Cardiac septum (tissue), 1 donor: ENCODE measurements around the gene EHMT1. TPM values are rescaled to one million over a fixed set of nuclear protein-coding genes. Genes with fewer than 3 reads are reported as not detected.

ENCODE experiments used
- DNase-seq: peaks from one replicate; pipeline ENCODE4 v3.0.0-alpha.2; 2020; ENCODE audit warnings: low spot score
- intact Hi-C: fragments of 100-400 bp; cut with DNase I; formaldehyde crosslinking; loops from one replicate; pipeline ENCODE4 v1.14.0; 2022
- total RNA-seq: library from RNA; stranded (reverse); fragmentation: NEBNext Ultra II Directional; extraction: Animal tissue kit (Norgen Biotek cat#: 25700); gene quantifications from one replicate; pipeline ENCODE4 v1.2.1, GENCODE V29; 2021
- donor health status: DM: no; HTN: no; CAD: no.

EHMT1 gene
- total RNA-seq, 1 donor from 2014 or later = 39.8 TPM

DNA sequence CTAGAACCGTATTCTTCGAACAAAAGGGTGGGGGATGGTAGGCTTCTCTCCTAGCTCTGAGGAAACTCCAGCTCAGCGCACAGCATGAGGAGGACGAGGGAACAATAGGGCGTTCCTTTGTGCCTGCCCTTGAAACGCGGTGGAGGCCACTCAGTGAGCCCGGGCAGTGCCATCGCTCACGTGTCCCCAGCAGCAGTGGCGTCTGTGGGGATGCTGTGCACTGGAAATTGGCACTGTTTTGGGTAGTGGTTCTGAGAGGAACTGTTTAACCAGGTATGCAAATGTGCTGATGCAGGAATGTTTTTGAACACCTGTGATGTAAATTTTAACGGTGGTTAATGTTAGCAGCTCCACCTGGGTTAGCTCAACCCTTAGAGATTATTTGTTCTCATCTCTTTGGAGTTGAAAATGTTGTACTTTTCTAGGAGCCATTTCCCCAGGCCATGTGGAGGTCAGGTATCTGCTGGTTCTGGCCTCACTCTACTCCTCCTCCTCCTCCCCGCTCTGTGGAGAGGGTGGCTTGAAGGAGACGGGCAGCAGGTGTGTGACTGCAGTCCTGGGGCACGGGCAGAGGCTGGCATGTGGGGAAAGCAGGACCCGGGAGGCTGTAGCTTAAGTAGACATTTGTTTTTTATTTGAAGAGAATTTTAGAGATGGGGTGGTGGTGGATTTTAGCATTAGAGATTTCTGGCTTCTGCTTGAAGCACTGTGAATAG, 48.3 kb downstream of the EHMT1 start:
- no peak for DNase-seq
- intact Hi-C loops = no loop called here

DNA sequence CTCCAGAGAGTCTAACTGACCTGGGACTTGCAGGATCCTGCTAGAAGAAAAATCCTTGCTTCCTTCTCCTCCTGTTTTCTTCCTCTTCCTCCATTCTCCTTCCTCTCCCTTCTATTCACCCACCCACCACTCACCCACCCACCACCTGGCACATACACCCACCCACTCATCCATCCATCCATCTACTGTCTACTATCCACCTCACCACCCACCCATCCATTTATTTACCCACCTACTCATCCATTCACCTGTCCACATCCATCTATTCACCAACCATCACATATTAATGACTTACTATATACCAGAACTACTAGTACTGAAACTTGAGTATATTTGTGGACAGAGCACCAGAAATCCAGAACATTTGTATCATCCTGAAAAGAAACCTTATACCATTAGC, 49.4 kb downstream of the EHMT1 start:
- DNase-seq = no peak
- intact Hi-C loops = no loop called here

DNA sequence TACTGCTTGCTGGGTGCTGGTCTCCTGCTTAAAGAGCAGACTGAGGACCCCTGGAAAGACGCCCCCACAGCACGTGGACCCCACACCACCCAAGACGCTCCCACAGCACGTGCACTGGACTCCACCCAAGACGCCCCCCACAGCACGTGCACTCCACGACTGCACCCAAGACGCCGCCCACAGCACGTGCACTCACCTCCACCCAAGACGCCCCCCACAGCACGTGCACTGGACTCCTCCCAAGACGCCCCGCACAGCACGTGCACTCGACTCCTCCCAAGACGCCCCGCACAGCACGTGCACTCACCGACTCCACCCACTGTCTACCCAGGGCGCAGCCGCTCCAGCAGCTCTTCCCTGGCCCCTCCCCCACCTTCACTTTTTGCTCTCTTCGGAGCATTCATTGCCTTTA, 50.5 kb downstream of the EHMT1 start:
- intact Hi-C loops = no loop called here
- DNase-seq = no peak

DNA sequence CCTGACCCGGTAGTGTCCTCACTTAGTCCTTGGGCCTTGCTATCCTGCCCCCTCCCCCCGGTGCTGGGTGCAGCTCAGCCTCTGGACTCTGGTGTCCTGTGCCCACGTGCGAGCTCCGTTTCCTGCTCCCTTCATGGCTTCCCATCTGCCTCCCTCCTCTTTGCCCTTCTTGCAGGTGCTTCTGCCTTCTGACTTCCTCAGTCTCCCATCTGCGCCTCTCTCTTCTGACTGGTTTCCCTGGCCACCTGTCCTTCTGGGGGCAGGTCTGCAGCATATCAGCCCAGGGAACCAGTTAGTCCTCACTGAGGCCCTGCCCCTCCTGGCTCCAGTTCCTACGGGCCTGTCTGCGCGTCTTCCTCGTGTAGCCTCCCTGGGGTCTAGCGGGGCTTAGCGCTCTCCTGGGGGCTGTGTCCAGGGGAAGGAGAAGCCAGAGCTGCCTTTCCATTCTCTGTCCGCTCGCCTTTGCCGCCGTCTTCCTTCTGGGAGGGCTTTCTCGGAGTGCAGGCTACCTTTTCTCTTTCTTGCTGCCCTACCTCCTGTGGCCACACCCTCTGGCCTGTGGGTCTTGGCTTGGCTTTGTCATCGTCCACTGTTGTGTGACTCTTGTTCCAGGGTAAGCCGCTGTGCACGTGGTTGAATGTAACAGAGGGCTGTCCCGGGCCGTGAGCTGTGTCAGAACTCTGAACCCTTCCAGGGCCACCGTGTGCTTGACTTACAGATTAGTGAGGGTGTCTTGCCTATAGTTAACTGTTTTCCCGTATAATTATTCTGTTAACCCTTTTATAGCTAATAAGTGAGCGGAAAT, 51.8 kb downstream of the EHMT1 start:
- intact Hi-C loops = no loop called here
- DNase-seq = no peak

DNA sequence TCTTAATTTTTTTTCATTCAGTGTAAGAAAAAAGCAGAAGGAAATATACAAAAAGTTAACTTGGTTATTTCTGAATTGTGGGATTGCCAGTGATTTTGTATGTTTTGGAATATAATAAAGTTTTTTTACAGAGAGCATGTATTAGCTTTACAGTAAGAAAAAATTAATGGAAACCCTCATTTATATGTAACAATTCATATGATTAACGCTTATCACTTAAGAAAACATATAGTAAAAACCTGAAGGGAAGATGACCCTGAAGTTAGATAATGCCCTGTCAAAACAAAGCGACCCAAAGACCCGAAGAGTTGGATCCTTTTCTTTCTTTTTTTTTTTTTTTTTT, 52.4 kb downstream of the EHMT1 start:
- intact Hi-C loops = no loop called here
- no peak for DNase-seq

DNA sequence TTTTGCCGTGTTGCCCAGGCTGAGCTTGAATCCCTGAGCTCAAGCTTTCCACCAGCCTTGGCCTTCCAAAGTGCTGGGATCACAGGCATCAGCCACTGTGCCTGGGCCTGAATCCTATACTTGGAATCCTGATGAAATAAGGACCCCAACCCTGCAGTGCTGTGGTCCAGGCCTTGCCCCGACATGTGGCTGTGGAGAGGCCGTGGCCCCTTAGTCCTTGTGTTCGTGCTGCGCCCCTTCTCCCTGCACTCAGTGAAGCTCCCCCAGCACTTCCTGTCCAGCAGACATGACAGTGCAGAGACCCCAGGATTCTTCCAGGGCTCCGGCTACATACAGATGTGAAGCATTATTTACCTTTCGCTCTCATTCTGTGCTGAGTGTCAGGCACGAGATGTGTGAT, 52.9 kb downstream of the EHMT1 start:
- no peak for DNase-seq
- intact Hi-C loops = no loop called here

DNA sequence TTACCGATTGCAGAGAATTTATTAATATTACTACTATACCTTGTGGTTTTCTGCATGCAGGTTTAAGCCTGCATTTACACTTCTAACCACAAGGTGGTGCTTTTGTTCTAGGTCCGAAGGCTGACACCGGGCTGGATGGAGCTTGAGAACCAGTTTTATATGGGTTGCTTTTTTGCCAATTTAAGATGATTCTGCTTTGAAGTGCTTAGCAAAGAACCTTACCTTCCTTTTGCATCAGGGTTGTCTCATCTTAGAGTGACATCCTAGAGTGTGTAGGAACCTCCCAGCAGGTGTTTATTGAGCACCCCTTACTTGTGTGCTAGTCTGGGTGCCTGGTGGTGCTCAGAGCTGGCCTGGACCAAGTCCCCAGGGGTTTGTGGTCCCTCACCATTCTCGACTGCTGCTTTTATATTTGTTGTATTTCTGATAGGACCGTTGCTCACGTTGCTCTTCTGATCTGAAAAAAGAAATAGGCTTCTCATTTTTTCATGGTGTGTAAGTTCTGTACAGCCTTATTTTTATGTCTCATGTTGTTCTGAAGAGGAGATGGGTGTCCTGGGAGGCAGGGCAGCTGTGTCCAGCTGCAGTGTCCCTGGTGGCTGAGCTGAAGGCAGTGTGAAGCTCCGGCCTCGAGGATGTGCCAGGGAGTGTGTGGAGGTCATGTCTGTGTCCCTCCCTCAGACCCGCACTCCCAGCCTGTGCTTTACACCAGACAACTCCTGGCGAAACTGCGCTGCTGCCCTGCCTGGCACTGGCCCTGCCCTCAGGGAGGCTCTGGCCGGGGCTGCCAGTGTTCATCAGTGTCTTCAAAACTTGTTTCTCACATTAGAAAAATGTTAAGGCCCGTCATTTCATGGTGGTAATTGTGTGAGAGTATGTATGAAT, 54.3 kb downstream of the EHMT1 start:
- intact Hi-C loops = no loop called here
- DNase-seq = no peak

DNA sequence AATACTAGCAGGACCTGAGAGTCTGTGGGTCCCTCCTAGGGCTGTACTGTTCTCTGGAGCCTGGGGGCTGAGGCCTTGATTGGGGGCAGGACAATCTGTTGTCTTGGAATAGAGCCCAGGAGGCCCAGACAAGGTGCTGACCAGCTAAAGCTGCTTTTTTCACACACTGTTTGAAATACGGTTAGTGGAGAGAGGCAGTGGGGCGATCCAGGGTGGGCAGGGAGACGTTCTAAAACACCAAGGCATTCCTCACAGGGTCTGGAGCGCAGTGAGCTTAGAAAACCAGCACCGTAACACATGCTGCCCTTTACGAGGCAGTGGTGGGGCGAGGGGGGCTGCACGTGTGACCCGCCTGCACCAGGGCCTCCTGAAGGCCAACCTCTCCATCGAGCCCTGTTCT, 55.1 kb downstream of the EHMT1 start:
- intact Hi-C loops = no loop called here

DNA sequence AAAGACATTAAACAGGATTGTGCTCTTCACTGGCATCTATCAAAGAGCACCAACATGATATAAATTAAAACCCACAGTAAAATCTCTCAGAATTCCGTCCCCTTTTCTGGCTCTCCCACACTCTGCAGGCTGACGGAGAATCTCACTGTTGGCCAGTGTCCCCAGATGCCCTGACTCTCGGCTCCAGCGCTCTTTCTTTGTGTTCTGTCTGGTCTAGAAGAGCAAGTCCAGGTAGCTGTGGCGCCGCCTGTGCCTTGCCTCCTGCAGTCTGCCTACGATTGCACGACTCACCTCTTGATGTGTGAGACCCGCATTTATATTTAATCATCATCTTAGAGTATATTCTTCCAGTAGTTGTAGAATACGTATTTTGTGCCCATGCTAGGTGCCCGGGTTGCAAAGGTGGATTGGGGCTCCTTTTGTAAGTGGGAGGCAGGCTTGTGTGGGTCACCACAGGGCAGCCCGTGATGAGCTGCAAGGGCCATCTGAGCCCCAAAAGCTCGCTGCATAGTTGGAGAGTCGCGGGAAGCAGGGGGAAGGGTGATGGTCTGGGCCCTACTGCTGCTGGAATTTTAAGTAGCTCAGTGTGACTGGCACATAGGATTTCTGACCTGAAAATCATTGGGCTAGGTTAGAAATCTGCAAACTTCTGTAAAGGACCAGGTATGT, 55.6 kb downstream of the EHMT1 start:
- intact Hi-C loops = no loop called here
- no peak for DNase-seq

More for the DNA sequence above, 55.1 kb downstream of the EHMT1 start:
- no peak for DNase-seq

DNA sequence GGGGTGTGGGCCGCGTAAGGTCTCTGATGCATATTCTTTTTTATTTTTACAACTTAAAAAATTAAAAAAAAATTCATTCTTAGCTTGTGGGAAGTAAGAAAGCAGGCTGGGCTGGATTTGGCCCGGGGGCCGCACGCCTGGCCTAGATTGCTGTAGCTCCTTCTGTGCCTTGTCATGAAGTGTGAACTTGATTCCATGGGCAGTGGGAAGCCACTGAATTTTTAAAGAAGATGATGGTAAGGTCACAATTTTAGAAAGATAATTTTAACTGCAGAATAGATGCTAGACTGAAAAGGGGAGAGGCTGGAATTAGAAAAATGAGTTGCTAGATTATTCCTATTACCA, 56.1 kb downstream of the EHMT1 start:
- intact Hi-C loops = no loop called here
- no peak for DNase-seq

DNA sequence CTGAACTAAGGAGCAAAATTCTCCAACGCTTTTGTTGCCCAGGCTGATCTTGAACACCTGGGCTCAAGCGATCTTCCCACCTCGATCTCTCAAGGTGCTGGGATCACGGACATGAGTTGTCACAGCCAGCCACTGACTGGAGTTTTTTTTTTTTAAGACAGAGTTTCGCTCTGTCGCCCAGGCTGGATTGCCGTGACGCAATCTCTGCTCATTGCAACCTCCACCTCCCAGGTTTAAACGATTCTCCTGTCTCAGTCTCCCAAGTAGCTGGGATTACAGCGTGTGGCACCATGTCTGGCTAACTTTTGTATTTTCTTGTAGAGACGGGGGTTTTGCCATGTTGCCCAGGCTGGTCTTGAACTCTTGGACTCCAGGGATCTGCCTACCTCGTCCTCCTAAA, 58.2 kb downstream of the EHMT1 start:
- DNase-seq = no peak
- intact Hi-C loops = no loop called here

DNA sequence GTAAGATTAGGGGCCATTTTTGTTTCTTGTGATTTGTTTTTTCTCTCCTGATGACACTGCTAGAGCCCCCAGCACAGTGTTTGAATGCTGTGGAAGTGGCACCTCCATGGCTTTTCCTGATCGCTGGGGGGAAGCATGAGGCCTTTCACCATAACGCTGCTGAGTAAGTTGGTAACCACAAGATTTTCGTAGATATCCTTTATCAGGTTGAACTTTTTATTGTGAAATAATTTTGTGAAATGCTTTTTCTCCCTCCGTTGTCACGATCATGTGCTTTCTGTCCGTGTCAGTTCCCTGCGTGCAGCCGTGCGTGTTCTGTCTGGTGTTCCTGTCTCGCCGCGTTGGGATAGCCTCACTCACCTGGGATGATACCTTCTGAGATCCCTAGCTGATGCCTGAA, 59.4 kb downstream of the EHMT1 start:
- intact Hi-C loops = no loop called here
- no peak for DNase-seq

DNA sequence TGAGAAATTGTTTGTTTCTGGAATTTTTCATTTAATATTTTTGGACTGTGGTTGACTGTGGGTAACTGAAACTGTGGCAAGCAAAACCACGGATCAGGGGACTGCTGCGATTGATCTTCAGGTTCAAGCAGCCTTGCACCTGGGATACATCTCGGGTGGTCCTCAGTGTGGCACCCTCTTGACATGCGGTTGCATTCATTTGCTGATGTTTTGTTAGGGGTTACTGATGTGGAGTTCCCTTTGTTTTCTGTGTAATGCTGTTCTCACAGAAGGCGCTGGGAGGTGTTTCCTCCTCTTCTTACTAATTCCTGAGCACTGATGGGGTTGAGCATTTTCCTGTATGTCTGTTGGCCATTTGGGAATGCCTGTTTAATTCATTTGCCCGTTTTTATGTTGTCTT, 60.4 kb downstream of the EHMT1 start:
- no peak for DNase-seq
- intact Hi-C loops = no loop called here

DNA sequence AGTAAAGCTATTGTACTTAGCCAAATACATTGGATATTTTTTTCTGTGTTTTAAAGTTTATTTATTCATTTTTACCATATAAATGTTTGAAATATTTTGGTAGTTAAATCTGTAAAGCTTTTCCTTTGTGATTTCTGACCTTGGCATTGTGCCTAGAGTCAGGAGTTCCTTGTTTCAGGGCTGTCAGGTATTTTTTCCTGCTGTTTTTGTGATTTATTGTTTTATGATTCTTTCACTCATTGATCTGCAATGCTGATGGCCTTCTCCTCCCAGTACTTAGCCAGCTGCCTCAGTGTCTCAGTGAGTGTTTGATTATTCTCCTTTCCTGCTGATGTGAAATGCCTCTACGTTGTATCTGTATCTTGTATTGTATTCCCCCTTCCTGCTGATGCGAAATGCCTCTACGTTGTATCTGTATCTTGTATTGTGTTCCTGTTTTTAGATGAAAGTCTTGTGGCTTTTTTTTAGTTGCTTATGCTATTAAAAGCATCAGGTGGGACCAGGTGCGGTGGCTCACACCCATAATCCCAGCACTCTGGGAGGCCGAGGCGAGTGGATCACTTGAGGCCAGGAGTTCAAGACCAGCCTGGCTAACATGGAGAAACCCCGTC, 61.0 kb downstream of the EHMT1 start:
- intact Hi-C loops = no loop called here
- no peak for DNase-seq

DNA sequence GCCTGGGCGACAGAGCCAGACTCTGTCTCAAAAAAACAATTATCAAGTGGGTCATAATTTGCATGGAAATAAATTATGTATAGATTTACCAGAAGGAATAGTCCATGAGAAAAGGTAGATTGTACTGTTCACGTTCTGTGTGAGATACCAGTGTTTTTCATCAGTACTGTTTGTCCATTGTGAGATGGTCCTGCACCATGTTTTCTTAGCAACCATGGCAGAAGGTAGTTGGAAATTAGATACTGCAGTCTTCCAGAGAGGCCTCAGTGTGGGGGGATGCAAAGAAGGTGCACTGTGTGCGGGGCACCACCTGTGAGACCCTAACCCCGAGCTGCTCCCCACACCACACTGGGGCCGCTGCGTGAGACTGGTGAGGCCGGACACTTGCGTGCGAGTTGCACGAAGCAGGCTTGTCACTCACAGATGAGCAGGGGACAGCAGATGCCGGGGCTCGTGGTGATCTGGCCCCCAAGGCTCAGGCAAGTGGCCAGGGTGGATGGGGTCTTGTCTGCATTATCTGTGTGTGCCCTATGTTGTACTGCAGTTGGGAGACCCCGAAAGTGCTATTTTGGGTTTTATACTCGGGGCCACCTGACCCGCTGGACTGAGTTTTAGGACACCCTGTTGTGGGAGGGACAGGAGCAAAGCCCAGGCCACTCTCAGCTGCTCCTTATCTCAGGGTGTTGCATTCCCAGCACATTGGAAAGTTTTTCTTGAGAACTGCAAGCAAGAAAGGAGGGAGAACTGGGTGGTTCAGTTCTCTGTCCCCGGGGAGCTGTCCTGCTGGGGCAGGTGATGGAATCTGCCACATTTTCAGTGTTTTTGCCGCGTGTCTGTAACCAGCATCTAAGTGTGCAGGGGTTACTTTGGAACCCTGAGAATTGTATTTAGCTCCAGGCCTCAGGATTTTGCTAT, 61.9 kb downstream of the EHMT1 start:
- intact Hi-C loops = no loop called here
- no peak for DNase-seq

DNA sequence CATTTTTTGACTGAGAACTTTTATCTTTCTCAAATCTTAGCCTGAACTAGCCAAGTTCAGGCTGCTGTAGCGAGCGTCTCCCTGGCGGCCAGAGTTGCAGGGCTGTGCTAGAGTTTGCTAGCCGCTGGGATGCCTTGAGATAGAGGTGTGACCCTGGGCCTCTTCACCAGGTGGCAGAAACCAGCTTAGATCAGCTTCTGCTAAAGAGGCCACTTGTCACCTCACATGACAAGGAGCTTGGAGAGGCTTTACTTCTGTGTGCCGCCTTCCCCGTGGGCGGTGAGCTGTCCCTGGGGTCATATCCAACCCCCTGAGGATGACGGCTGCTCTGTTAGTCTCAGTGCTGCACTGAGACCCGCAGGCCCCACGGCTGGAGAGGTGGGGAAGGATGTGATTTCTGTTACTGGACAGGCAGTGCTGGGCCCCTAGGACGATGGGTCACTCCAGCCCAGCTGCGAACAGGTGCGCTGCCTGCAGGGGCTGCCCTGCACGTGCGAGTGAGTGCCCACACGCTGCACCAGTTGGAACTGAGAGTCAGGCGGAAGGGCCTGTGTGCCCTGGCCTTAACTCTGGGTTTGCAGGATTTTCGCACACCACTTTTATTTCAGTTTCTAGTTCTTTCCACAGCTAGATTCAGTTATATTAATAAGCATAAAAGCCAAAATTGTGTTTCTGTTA, 63.8 kb downstream of the EHMT1 start:
- intact Hi-C loops = no loop called here
- no peak for DNase-seq

DNA sequence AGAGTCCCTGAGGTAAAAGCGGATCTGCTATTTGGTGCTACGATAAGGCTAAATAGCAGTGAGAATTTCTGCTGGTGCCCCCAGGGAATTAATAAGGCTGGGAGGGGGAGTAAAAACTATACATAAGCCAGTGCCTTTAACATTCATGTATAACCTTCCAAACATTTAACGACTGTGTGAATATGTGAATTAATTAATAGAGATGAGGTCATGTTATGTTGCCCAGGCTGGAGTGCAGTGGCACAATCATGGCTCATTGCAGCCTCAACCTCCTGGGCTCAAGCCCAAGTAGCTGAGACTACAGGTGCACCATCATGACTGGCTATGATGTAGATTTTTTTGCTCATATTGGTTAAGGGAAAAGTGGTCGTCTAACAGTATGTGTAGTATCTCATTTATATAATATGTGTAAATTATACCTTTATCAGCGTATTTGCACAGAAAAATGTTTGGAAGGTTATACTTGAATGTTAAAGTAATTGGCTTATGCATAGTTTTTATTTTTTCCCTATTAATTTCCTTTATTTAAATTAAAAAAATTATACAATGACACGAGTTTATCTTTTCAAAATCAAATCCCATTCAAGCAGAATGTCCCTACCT, 64.6 kb downstream of the EHMT1 start:
- DNase-seq = no peak
- intact Hi-C loops = no loop called here
